ENCODE data around the gene SH3PXD2A. TPM values are rescaled to one million over a fixed set of nuclear protein-coding genes. Genes with fewer than 3 reads are reported as not detected.

SH3PXD2A gene
- total RNA-seq, 1 donor from 2014 or later, result 12.2 TPM

- no peaks in the 10 kb centered on the region for H3K36me3 ChIP-seq (ENCODE audit: control insufficient read depth, insufficient read depth, low read length)
- DNase-seq (ENCODE audit: low read depth), result no peak
- peaks cover 20% of the 10 kb centered on the region for H3K27me3 ChIP-seq (ENCODE audit: control insufficient read depth, insufficient read depth, low read length)
- no peak overlapping the region for H3K4me3 ChIP-seq (ENCODE audit: low read depth, low read length)
- TF ChIP-seq, protein P1, sequence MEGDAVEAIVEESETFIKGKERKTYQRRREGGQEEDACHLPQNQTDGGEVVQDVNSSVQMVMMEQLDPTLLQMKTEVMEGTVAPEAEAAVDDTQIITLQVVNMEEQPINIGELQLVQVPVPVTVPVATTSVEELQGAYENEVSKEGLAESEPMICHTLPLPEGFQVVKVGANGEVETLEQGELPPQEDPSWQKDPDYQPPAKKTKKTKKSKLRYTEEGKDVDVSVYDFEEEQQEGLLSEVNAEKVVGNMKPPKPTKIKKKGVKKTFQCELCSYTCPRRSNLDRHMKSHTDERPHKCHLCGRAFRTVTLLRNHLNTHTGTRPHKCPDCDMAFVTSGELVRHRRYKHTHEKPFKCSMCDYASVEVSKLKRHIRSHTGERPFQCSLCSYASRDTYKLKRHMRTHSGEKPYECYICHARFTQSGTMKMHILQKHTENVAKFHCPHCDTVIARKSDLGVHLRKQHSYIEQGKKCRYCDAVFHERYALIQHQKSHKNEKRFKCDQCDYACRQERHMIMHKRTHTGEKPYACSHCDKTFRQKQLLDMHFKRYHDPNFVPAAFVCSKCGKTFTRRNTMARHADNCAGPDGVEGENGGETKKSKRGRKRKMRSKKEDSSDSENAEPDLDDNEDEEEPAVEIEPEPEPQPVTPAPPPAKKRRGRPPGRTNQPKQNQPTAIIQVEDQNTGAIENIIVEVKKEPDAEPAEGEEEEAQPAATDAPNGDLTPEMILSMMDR (IDR thresholded peaks at IDR 0.05; ENCODE audit: insufficient read depth, low read length, poor library complexity, severe bottlenecking), result no peak
These were observed 291.9 kb downstream of the SH3PXD2A start for GRCh38 chr10:103563231-103564115.

DNA sequence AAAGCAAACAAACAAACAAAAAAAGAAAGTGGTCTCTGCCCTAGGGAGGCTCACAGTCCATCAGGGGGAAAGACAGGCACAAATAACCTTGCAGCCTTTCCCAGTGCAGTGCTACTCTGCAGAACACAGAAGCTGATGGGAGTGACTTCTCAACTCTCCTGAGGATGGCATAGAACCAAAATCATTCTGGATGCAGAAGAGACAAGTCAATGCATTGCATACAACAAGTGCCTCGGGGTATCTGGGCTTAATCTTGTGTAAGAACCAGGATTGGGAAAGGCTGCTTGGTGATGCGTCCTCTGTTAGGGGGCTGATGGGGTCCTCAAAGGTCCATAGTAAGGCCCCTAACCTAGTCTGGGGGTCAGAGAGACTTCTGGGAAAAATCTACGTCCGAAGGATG is 293.0 kb downstream of the SH3PXD2A start:
- peaks cover 22% of the 10 kb centered on the region for H3K27me3 ChIP-seq (ENCODE audit: control insufficient read depth, insufficient read depth, low read length)

DNA sequence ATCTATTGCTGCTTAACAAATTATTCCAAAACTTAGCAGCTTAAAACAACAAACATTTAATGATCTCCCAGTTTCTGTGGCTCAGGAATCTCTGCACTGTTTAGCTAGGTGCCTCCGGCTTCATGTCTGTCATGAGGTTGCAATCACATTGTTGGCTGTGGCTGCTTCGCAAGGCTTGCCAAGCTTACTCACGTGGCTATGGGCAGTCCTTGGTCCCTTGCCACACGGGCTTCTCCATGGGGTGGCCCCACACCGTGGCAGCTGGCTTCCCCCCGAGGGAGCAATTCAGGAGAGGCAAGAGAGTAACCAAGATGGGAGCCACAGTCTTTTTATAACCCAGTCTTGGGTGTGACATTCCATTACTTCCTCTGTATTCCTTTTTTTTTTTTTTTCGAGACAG is 294.5 kb downstream of the SH3PXD2A start:
- TF ChIP-seq, protein P1 (IDR thresholded peaks at IDR 0.05; ENCODE audit: insufficient read depth, low read length, poor library complexity, severe bottlenecking), result no peak
- H3K4me3 ChIP-seq (ENCODE audit: low read depth, low read length), result no peak overlapping the region
- DNase-seq (ENCODE audit: low read depth), result no peak
- H3K27me3 ChIP-seq (ENCODE audit: control insufficient read depth, insufficient read depth, low read length), result peaks cover 34% of the 10 kb centered on the region
- H3K36me3 ChIP-seq (ENCODE audit: control insufficient read depth, insufficient read depth, low read length), result no peaks in the 10 kb centered on the region

More for the DNA sequence above, 293.0 kb downstream of the SH3PXD2A start:
- Histone ChIP-seq H3K4me3 (ENCODE audit: low read depth, low read length) (no peak overlapping the region), H3K36me3 (ENCODE audit: control insufficient read depth, insufficient read depth, low read length) (no peaks in the 10 kb centered on the region)
- TF ChIP-seq, protein P1 (IDR thresholded peaks at IDR 0.05; ENCODE audit: insufficient read depth, low read length, poor library complexity, severe bottlenecking), result no peak
- DNase-seq (ENCODE audit: low read depth), result no peak

- no peak for DNase-seq (ENCODE audit: low read depth)
- H3K4me3 ChIP-seq (ENCODE audit: low read depth, low read length), result no peak overlapping the region
- TF ChIP-seq, protein P1 (IDR thresholded peaks at IDR 0.05; ENCODE audit: insufficient read depth, low read length, poor library complexity, severe bottlenecking), result no peak
- no peaks in the 10 kb centered on the region for H3K36me3 ChIP-seq (ENCODE audit: control insufficient read depth, insufficient read depth, low read length)
- H3K27me3 ChIP-seq (ENCODE audit: control insufficient read depth, insufficient read depth, low read length), result peaks cover 41% of the 10 kb centered on the region
These were observed 295.6 kb downstream of the SH3PXD2A start for GRCh38 chr10:103559776-103560175.

GRCh38 chr10:103558911-103559310 is 296.5 kb downstream of the SH3PXD2A start:
- H3K36me3 ChIP-seq (ENCODE audit: control insufficient read depth, insufficient read depth, low read length), result no peaks in the 10 kb centered on the region
- no peak overlapping the region for H3K4me3 ChIP-seq (ENCODE audit: low read depth, low read length)
- TF ChIP-seq, protein P1 (IDR thresholded peaks at IDR 0.05; ENCODE audit: insufficient read depth, low read length, poor library complexity, severe bottlenecking), result no peak
- H3K27me3 ChIP-seq (ENCODE audit: control insufficient read depth, insufficient read depth, low read length), result peaks cover 35% of the 10 kb centered on the region
- no peak for DNase-seq (ENCODE audit: low read depth)
